CD4-positive, alpha-beta T cell treated with Interleukin-17A for 4 hours (primary cell): Measurements from ENCODE around the gene TRAF3.
"Not testable (repeated sequence)": the region's sequence is repeated elsewhere in the genome, so short reads cannot be mapped to it uniquely, and the experiment has no call there.

Experiments used
- DNase-seq: peaks from one replicate; pipeline ENCODE4 v3.0.0-alpha.2; 2020; ENCODE audit warnings: mixed read lengths

TRAF3 gene

GRCh38 chr14:102926840-102927239 is 149.6 kb downstream of the TRAF3 start:
- DNase-seq, result not testable (repeated sequence)

GRCh38 chr14:102927346-102927877 is 150.2 kb downstream of the TRAF3 start:
- no peak for DNase-seq

GRCh38 chr14:102927878-102928411 is 150.7 kb downstream of the TRAF3 start:
- peak; percentile 23 for DNase-seq

GRCh38 chr14:102928412-102929240 is 151.4 kb downstream of the TRAF3 start:
- DNase-seq, result peak; percentile 93

GRCh38 chr14:102929241-102930137 is 152.2 kb downstream of the TRAF3 start:
- no peak for DNase-seq

- no peak for DNase-seq
These were observed 153.0 kb downstream of the TRAF3 start for GRCh38 chr14:102930138-102930752.

- no peak for DNase-seq
These were observed 153.7 kb downstream of the TRAF3 start for GRCh38 chr14:102930753-102931579.

- DNase-seq, result no peak
These were observed 154.5 kb downstream of the TRAF3 start for GRCh38 chr14:102931580-102932285.

- no peak for DNase-seq
These were observed 155.4 kb downstream of the TRAF3 start for GRCh38 chr14:102932484-102933248.

- no peak for DNase-seq
These were observed 156.5 kb downstream of the TRAF3 start for GRCh38 chr14:102933618-102934231.

GRCh38 chr14:102935756-102936155 is 158.5 kb downstream of the TRAF3 start:
- DNase-seq, result no peak

- DNase-seq, result no peak
These were observed 160.3 kb downstream of the TRAF3 start for GRCh38 chr14:102937331-102938175.

- DNase-seq, result no peak
These were observed 160.9 kb downstream of the TRAF3 start for GRCh38 chr14:102938191-102938590.

- no peak for DNase-seq
These were observed 162.1 kb downstream of the TRAF3 start for GRCh38 chr14:102939329-102939728.

- DNase-seq, result no peak
These were observed 162.7 kb downstream of the TRAF3 start for GRCh38 chr14:102939820-102940561.

- no peak for DNase-seq
These were observed 163.6 kb downstream of the TRAF3 start for GRCh38 chr14:102940729-102941362.

GRCh38 chr14:102941419-102942011 is 164.3 kb downstream of the TRAF3 start:
- DNase-seq, result no peak
